Testis (tissue), 3 donors: ENCODE measurements around the gene MAGI2. TPM values are rescaled to one million over a fixed set of nuclear protein-coding genes. Genes with fewer than 3 reads are reported as not detected.

Source experiments
- DNase-seq: peaks from one replicate; pipeline ENCODE4 v3.0.0-alpha.2; 2019
- H3K27ac ChIP-seq, 2 donors: fragments of 200-600 bp; sonication (generic); one replicate each; pipeline ENCODE4 v1.5.1; 2019
- H3K27me3 ChIP-seq: fragments of 200-600 bp; sonication (generic); one replicate; pipeline ENCODE4 v1.5.1; 2019
- H3K36me3 ChIP-seq: fragments of 200-600 bp; sonication (generic); one replicate; pipeline ENCODE4 v1.5.1; 2017; ENCODE audit warnings: low read depth; ENCODE audit errors: missing control alignments
- H3K4me1 ChIP-seq: fragments of 200-600 bp; sonication (generic); one replicate; pipeline ENCODE4 v1.5.1; 2019
- H3K4me3 ChIP-seq, 2 donors: fragments of 200-600 bp; sonication (generic); one replicate each; pipeline ENCODE4 v1.5.1; 2017 to 2019
- H3K9me3 ChIP-seq: fragments of 200-600 bp; sonication (generic); one replicate; pipeline ENCODE4 v1.5.1; 2017
- CTCF ChIP-seq, 3 experiments: fragments of 450-650 bp in 2 of 3; fragments of 200-600 bp in 1 of 3; sonication (generic) in 1 of 3; IDR thresholded peaks; one replicate each; pipeline ENCODE4 v1.5.1; 2016 to 2019; ENCODE audit warnings: antibody characterized with exemption in 3 of 3, mild to moderate bottlenecking in 2 of 3, moderate library complexity in 1 of 3
- POLR2A ChIP-seq: fragments of 450-650 bp; IDR thresholded peaks from one replicate; pipeline ENCODE4 v1.6.1; 2017; ENCODE audit warnings: antibody characterized with exemption, mild to moderate bottlenecking, moderate library complexity
- WGBS, 2 donors: methylation state at CpG; one replicate each; pipeline ENCODE4 v1.1.5; 2018; 5-methylcytosine and 5-hydroxymethylcytosine counted together
- intact Hi-C: fragments of 100-400 bp; cut with DNase I; formaldehyde crosslinking; loops from one replicate; pipeline ENCODE4 v1.15.1; 2023; ENCODE audit warnings: low total_unique reads
- polyA plus RNA-seq: library from polyadenylated mRNA; stranded (reverse); fragments of 350-450 nt; fragmentation: Illumina TruSeq; extraction: RNeasy Lipid Tissue Mini Kit (QIAGEN cat#74804); gene quantifications from one replicate; pipeline ENCODE4 v1.2.3, GENCODE V29; 2014; ENCODE audit warnings: low read depth, low replicate concordance; ENCODE audit not compliant: insufficient read depth
- total RNA-seq, 2 donors: library from RNA; depleted of rRNA; stranded (reverse); fragments of >200 nt; gene quantifications; one replicate each; pipeline ENCODE4 v1.2.3, GENCODE V29; 2016

Gene MAGI2
- total and polyA plus RNA-seq, 3 donors from 2014 or later: 11.2 to 13.1 (median 12.4) TPM

GRCh38 chr7:79471699-79472098 is 18.2 kb upstream of the MAGI2 start:
- intact Hi-C loops: no loop called here
- H3K27ac ChIP-seq: no peak overlapping the region
- TF ChIP-seq POLR2A (no peak), CTCF (IDR thresholded peaks at IDR 0.05) (no peak)
- no peak overlapping the region for H3K4me3 ChIP-seq
- no peaks in the 10 kb centered on the region for H3K36me3 ChIP-seq
- no peak for DNase-seq
- H3K4me1 ChIP-seq: no peaks in the 10 kb centered on the region
- WGBS, 2 donors: 88 to 100% methylated on average over 1 of the region's 1 CpG
- no peaks in the 10 kb centered on the region for H3K27me3 ChIP-seq
- H3K9me3 ChIP-seq: no peaks in the 10 kb centered on the region

- no peaks in the 10 kb centered on the region for H3K4me1 ChIP-seq
- H3K9me3 ChIP-seq: no peaks in the 10 kb centered on the region
- H3K4me3 ChIP-seq: no peak overlapping the region
- no peak for DNase-seq
- intact Hi-C loops: no loop called here
- H3K36me3 ChIP-seq: no peaks in the 10 kb centered on the region
- TF ChIP-seq CTCF (IDR thresholded peaks at IDR 0.05): no peak
- no peak for TF ChIP-seq POLR2A
- no peak overlapping the region for H3K27ac ChIP-seq
- H3K27me3 ChIP-seq: no peaks in the 10 kb centered on the region
Observed at GRCh38 chr7:79471283-79471682, 17.8 kb upstream of the MAGI2 start.

- no peak overlapping the region for H3K27ac ChIP-seq
- TF ChIP-seq POLR2A: no peak
- no peak for TF ChIP-seq CTCF (IDR thresholded peaks at IDR 0.05)
- no peak overlapping the region for H3K4me3 ChIP-seq
- H3K9me3 ChIP-seq: no peaks in the 10 kb centered on the region
- H3K36me3 ChIP-seq: no peaks in the 10 kb centered on the region
- intact Hi-C loops: no loop called here
- WGBS, 2 donors: 97 to 98% methylated on average over 1 of the region's 1 CpG
- no peaks in the 10 kb centered on the region for H3K4me1 ChIP-seq
- no peaks in the 10 kb centered on the region for H3K27me3 ChIP-seq
- no peak for DNase-seq
Observed at GRCh38 chr7:79465551-79465950, 12.1 kb upstream of the MAGI2 start.

DNA sequence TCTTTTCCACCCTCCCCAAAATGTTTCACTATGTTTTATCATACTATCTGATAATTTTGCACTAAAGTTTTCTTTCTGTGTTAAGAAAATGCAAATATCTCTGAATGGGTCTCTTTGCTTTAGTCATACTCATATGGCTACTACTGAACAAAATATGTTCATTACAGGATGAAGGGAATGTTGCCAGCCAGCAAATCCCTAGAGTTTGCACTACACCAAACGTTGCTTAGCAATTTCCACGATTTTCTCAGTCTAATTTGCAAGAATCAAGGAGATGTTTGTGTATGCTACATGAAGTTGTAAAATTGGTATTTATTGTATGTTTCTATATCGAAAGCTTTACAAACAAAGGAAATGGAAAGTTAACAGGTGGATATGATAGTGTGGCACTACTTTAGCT is 10.6 kb upstream of the MAGI2 start:
- no peak for TF ChIP-seq POLR2A
- no peaks in the 10 kb centered on the region for H3K9me3 ChIP-seq
- intact Hi-C loops: no loop called here
- WGBS, 2 donors: 79 to 82% methylated on average over 3 of the region's 3 CpGs
- DNase-seq: no peak
- H3K4me3 ChIP-seq: no peak overlapping the region
- H3K27me3 ChIP-seq: no peaks in the 10 kb centered on the region
- H3K4me1 ChIP-seq: no peaks in the 10 kb centered on the region
- H3K36me3 ChIP-seq: no peaks in the 10 kb centered on the region
- H3K27ac ChIP-seq: no peak overlapping the region

- Histone ChIP-seq H3K27ac (no peak overlapping the region), H3K36me3 (no peaks in the 10 kb centered on the region), H3K9me3 (no peaks in the 10 kb centered on the region), H3K4me1 (no peaks in the 10 kb centered on the region), H3K27me3 (no peaks in the 10 kb centered on the region), H3K4me3 (no peak overlapping the region)
- intact Hi-C loops: no loop called here
- TF ChIP-seq CTCF (IDR thresholded peaks at IDR 0.05) (no peak), POLR2A (no peak)
- WGBS, 2 donors: 93 to 97% methylated on average over 2 of the region's 2 CpGs
- DNase-seq: no peak
Observed at GRCh38 chr7:79462390-79462789, 8.9 kb upstream of the MAGI2 start.
